ENCODE measurements around the gene TRPC1.

TRPC1 gene

GRCh38 chr3:142723968-142724681, at the start of gene TRPC1:
TRPC1 (plus strand) TSS chr3:142724034; CDS start chr3:142724560, 526 bp downstream.
- Histone ChIP-seq H3K4me1 (ENCODE audit: low read length) (peaks cover 7% of the 10 kb centered on the region), H3K4me2 (ENCODE audit: low read length) (peak within 1 kb of the TSS; percentile 94), H3K4me3 (ENCODE audit: low read length) (peak within 1 kb of the TSS; percentile 97), H3K36me3 (replicated peaks; ENCODE audit: low read depth, low read length) (no peaks in the 10 kb centered on the region), H3K27ac (ENCODE audit: low read length) (peak within 1 kb of the TSS; percentile 45), H2AFZ (ENCODE audit: low read depth, low read length) (peak within 1 kb of the TSS; percentile 99), H4K20me1 (ENCODE audit: insufficient read depth, low read length) (no peaks in the 10 kb centered on the region), H3K79me2 (ENCODE audit: low read length) (peaks cover 5% of the 10 kb centered on the region; the same call in 1 of the 2 replicates), H3K9ac (ENCODE audit: low read length) (peak within 1 kb of the TSS; percentile 71), H3K9me3 (ENCODE audit: insufficient read depth, low read length) (no peaks in the 10 kb centered on the region), H3K27me3 (ENCODE audit: low read depth, low read length) (no peaks in the 10 kb centered on the region)
- TF ChIP-seq EZH2phosphoT487 (IDR thresholded peaks at IDR 0.05; ENCODE audit: low read depth) (no peak), CTCF (IDR thresholded peaks at IDR 0.05; ENCODE audit: low read depth, low read length) (no peak)

- no peak for TF ChIP-seq CTCF (IDR thresholded peaks at IDR 0.05; ENCODE audit: low read depth, low read length)
- no peak for TF ChIP-seq EZH2phosphoT487 (IDR thresholded peaks at IDR 0.05; ENCODE audit: low read depth)
Observed at GRCh38 chr3:142676151-142676550, 47.7 kb upstream of the TRPC1 start.

GRCh38 chr3:142680710-142681109, 43.1 kb upstream of the TRPC1 start:
- no peaks in the 10 kb centered on the region for H4K20me1 ChIP-seq (ENCODE audit: insufficient read depth, low read length)
- no peaks in the 10 kb centered on the region for H3K79me2 ChIP-seq (ENCODE audit: low read length)

More at GRCh38 chr3:142676151-142676550, 47.7 kb upstream of the TRPC1 start:
- H3K4me2 ChIP-seq (ENCODE audit: low read length): no peak overlapping the region
- no peaks in the 10 kb centered on the region for H3K4me1 ChIP-seq (ENCODE audit: low read length)
- H3K36me3 ChIP-seq (replicated peaks; ENCODE audit: low read depth, low read length): no peaks in the 10 kb centered on the region
- H2AFZ ChIP-seq (ENCODE audit: low read depth, low read length): no peak overlapping the region
- no peaks in the 10 kb centered on the region for H3K9me3 ChIP-seq (ENCODE audit: insufficient read depth, low read length)
- H3K27me3 ChIP-seq (ENCODE audit: low read depth, low read length): no peaks in the 10 kb centered on the region
- H3K9ac ChIP-seq (ENCODE audit: low read length): no peak overlapping the region
- H3K27ac ChIP-seq (ENCODE audit: low read length): no peak overlapping the region
- no peaks in the 10 kb centered on the region for H4K20me1 ChIP-seq (ENCODE audit: insufficient read depth, low read length)
- H3K4me3 ChIP-seq (ENCODE audit: low read length): no peak overlapping the region
- H3K79me2 ChIP-seq (ENCODE audit: low read length): no peaks in the 10 kb centered on the region

More at GRCh38 chr3:142680710-142681109, 43.1 kb upstream of the TRPC1 start:
- H3K36me3 ChIP-seq (replicated peaks; ENCODE audit: low read depth, low read length): no peaks in the 10 kb centered on the region
- H3K27ac ChIP-seq (ENCODE audit: low read length): no peak overlapping the region
- TF ChIP-seq CTCF (IDR thresholded peaks at IDR 0.05; ENCODE audit: low read depth, low read length): peak; percentile 46
- no peak for TF ChIP-seq EZH2phosphoT487 (IDR thresholded peaks at IDR 0.05; ENCODE audit: low read depth)
- H3K4me2 ChIP-seq (ENCODE audit: low read length): no peak overlapping the region
- H3K27me3 ChIP-seq (ENCODE audit: low read depth, low read length): no peaks in the 10 kb centered on the region
- H3K9ac ChIP-seq (ENCODE audit: low read length): no peak overlapping the region
- no peaks in the 10 kb centered on the region for H3K4me1 ChIP-seq (ENCODE audit: low read length)
- H2AFZ ChIP-seq (ENCODE audit: low read depth, low read length): no peak overlapping the region
- H3K9me3 ChIP-seq (ENCODE audit: insufficient read depth, low read length): no peaks in the 10 kb centered on the region
- H3K4me3 ChIP-seq (ENCODE audit: low read length): no peak overlapping the region
